ENCODE results near the gene PPARD. TPM values are rescaled to one million over a fixed set of nuclear protein-coding genes. Genes with fewer than 3 reads are reported as not detected.

The PPARD gene
- total RNA-seq, 1 experiment from 2014 or later, result 2.5 TPM

- DNase-seq, result peak; percentile 77
- peaks cover 21% of the 10 kb centered on the region for H3K36me3 ChIP-seq (ENCODE audit: insufficient read depth, low read length)
- peaks cover 15% of the 10 kb centered on the region for H3K4me1 ChIP-seq (ENCODE audit: low read length)
- no peaks in the 10 kb centered on the region for H3K9me2 ChIP-seq (replicated peaks; ENCODE audit: insufficient read depth, low read length)
- no peak overlapping the region for H3K4me2 ChIP-seq (ENCODE audit: low read depth, low read length, poor library complexity, severe bottlenecking)
- H3K9me3 ChIP-seq (ENCODE audit: low read length), result no peaks in the 10 kb centered on the region
- H3K27me3 ChIP-seq (ENCODE audit: low read length), result no peaks in the 10 kb centered on the region
- H3K4me3 ChIP-seq (ENCODE audit: low read length), result no peak overlapping the region
- no peak overlapping the region for H3K27ac ChIP-seq (ENCODE audit: low read length)
- no peak overlapping the region for H3K9ac ChIP-seq (ENCODE audit: low read length)
- peaks cover 1% of the 10 kb centered on the region for H3K79me2 ChIP-seq (ENCODE audit: low read length)
- H4K20me1 ChIP-seq (ENCODE audit: insufficient read depth, low read depth, low read length), result peaks cover 31% of the 10 kb centered on the region
- H2AFZ ChIP-seq (ENCODE audit: low read length), result no peak overlapping the region
Measured at GRCh38 chr6:35474942-35475570, 132.7 kb downstream of the PPARD start.

GRCh38 chr6:35475573-35475972 lies 133.2 kb downstream of the PPARD start:
- Histone ChIP-seq H4K20me1 (ENCODE audit: insufficient read depth, low read depth, low read length) (peaks cover 25% of the 10 kb centered on the region), H3K27me3 (ENCODE audit: low read length) (no peaks in the 10 kb centered on the region), H2AFZ (ENCODE audit: low read length) (no peak overlapping the region), H3K4me2 (ENCODE audit: low read depth, low read length, poor library complexity, severe bottlenecking) (no peak overlapping the region), H3K9ac (ENCODE audit: low read length) (no peak overlapping the region), H3K27ac (ENCODE audit: low read length) (no peak overlapping the region), H3K36me3 (ENCODE audit: insufficient read depth, low read length) (peaks cover 16% of the 10 kb centered on the region), H3K79me2 (ENCODE audit: low read length) (no peaks in the 10 kb centered on the region), H3K9me3 (ENCODE audit: low read length) (no peaks in the 10 kb centered on the region), H3K9me2 (replicated peaks; ENCODE audit: insufficient read depth, low read length) (no peaks in the 10 kb centered on the region), H3K4me1 (ENCODE audit: low read length) (peaks cover 10% of the 10 kb centered on the region), H3K4me3 (ENCODE audit: low read length) (no peak overlapping the region)
- no peak for DNase-seq

GRCh38 chr6:35476004-35476403 lies 133.6 kb downstream of the PPARD start:
- Histone ChIP-seq H3K27me3 (ENCODE audit: low read length) (no peaks in the 10 kb centered on the region), H4K20me1 (ENCODE audit: insufficient read depth, low read depth, low read length) (peaks cover 21% of the 10 kb centered on the region), H3K9ac (ENCODE audit: low read length) (no peak overlapping the region), H3K79me2 (ENCODE audit: low read length) (no peaks in the 10 kb centered on the region), H2AFZ (ENCODE audit: low read length) (no peak overlapping the region), H3K4me2 (ENCODE audit: low read depth, low read length, poor library complexity, severe bottlenecking) (no peak overlapping the region), H3K9me2 (replicated peaks; ENCODE audit: insufficient read depth, low read length) (no peaks in the 10 kb centered on the region), H3K36me3 (ENCODE audit: insufficient read depth, low read length) (peaks cover 12% of the 10 kb centered on the region), H3K4me1 (ENCODE audit: low read length) (peaks cover 6% of the 10 kb centered on the region), H3K27ac (ENCODE audit: low read length) (no peak overlapping the region), H3K4me3 (ENCODE audit: low read length) (no peak overlapping the region), H3K9me3 (ENCODE audit: low read length) (no peaks in the 10 kb centered on the region)
- peak; percentile 52 for DNase-seq

- peaks cover 14% of the 10 kb centered on the region for H4K20me1 ChIP-seq (ENCODE audit: insufficient read depth, low read depth, low read length)
- no peak overlapping the region for H3K4me3 ChIP-seq (ENCODE audit: low read length)
- H3K9me2 ChIP-seq (replicated peaks; ENCODE audit: insufficient read depth, low read length), result no peaks in the 10 kb centered on the region
- no peaks in the 10 kb centered on the region for H3K27me3 ChIP-seq (ENCODE audit: low read length)
- no peaks in the 10 kb centered on the region for H3K79me2 ChIP-seq (ENCODE audit: low read length)
- H2AFZ ChIP-seq (ENCODE audit: low read length), result no peak overlapping the region
- H3K4me1 ChIP-seq (ENCODE audit: low read length), result no peaks in the 10 kb centered on the region; the same call in 1 of the 2 replicates
- H3K27ac ChIP-seq (ENCODE audit: low read length), result no peak overlapping the region
- no peak for DNase-seq
- H3K9ac ChIP-seq (ENCODE audit: low read length), result no peak overlapping the region
- no peaks in the 10 kb centered on the region for H3K9me3 ChIP-seq (ENCODE audit: low read length)
- H3K36me3 ChIP-seq (ENCODE audit: insufficient read depth, low read length), result peaks cover 5% of the 10 kb centered on the region; the same call in 1 of the 2 replicates
- no peak overlapping the region for H3K4me2 ChIP-seq (ENCODE audit: low read depth, low read length, poor library complexity, severe bottlenecking)
Measured at GRCh38 chr6:35477028-35477427, 134.7 kb downstream of the PPARD start.

Small RNAs within 50 kb of the gene (small RNA-seq; reads per million reads assigned to genes)
- gene MIR7111, result not detected

Other genes starting within 250 kb of the PPARD start
- gene TCP11, start 201.2 kb upstream of the PPARD start, total RNA-seq (2014; rRNA removed; shearing (Covaris generic); ENCODE audit: low replicate concordance), result 0.11 TPM in 1 of 2 replicates, not detected in the other
- not detected in 2 replicates for gene SCUBE3, start 128.6 kb upstream of the PPARD start, total RNA-seq (2014; rRNA removed; shearing (Covaris generic); ENCODE audit: low replicate concordance)
- gene ZNF76, start 82.8 kb upstream of the PPARD start, total RNA-seq (2014; rRNA removed; shearing (Covaris generic); ENCODE audit: low replicate concordance), result 24.4 and 40.3 TPM in 2 replicates
- gene DEF6, start 44.7 kb upstream of the PPARD start, total RNA-seq (2014; rRNA removed; shearing (Covaris generic); ENCODE audit: low replicate concordance), result 31.3 and 69.9 TPM in 2 replicates
- 9.8 and 14.8 TPM in 2 replicates for gene FANCE, start 109.8 kb downstream of the PPARD start, total RNA-seq (2014; rRNA removed; shearing (Covaris generic); ENCODE audit: low replicate concordance)
- gene RPL10A, start 125.8 kb downstream of the PPARD start, total RNA-seq (2014; rRNA removed; shearing (Covaris generic); ENCODE audit: low replicate concordance), result 3,423 and 3,839 TPM in 2 replicates
- gene TEAD3, start 154.5 kb downstream of the PPARD start, total RNA-seq (2014; rRNA removed; shearing (Covaris generic); ENCODE audit: low replicate concordance), result not detected in 2 replicates
- gene TULP1, start 170.3 kb downstream of the PPARD start, total RNA-seq (2014; rRNA removed; shearing (Covaris generic); ENCODE audit: low replicate concordance), result not detected in 2 replicates

Measured in Karpas-422 (cell line).